OCI-LY3 (cell line): ENCODE measurements around the gene POU2F2.

ENCODE experiments used
- H2AFZ ChIP-seq: fragments of 200-600, 300-600 bp; shearing (Covaris generic); 2 replicates; pipeline ENCODE4 v1.6.0; 2014; ENCODE audit warnings: antibody characterized with exemption, low read depth, low read length
- H3K27ac ChIP-seq: fragments of 200-600, 300-600 bp; sonication (generic); 2 replicates; pipeline ENCODE4 v1.5.1; 2014; ENCODE audit warnings: mild to moderate bottlenecking, low read length, moderate library complexity, mixed read lengths
- H3K27me3 ChIP-seq: fragments of 200-600, 300-600 bp; sonication (generic); 2 replicates; pipeline ENCODE4 v1.6.1; 2014; ENCODE audit warnings: low read depth, low read length, mixed read lengths
- H3K36me3 ChIP-seq: fragments of 200-600, 300-600 bp; sonication (generic); replicated peaks from 2 replicates; pipeline ENCODE3; 2014; ENCODE audit warnings: low read depth, low read length, mixed read lengths
- H3K4me1 ChIP-seq: fragments of 300-600, 200-600 bp; sonication (generic); 2 replicates; pipeline ENCODE4 v1.6.1; 2014; ENCODE audit warnings: low read length, mixed read lengths
- H3K4me2 ChIP-seq: fragments of 200-600, 300-600 bp; sonication (generic); 2 replicates; pipeline ENCODE4 v1.6.1; 2014; ENCODE audit warnings: low read length, mixed read lengths
- H3K4me3 ChIP-seq: fragments of 300-600, 200-600 bp; sonication (generic); 2 replicates; pipeline ENCODE4 v1.5.1; 2014; ENCODE audit warnings: antibody characterized with exemption, mild to moderate bottlenecking, low read length, moderate library complexity
- H3K79me2 ChIP-seq: fragments of 300-600, 200-600 bp; shearing (Covaris generic); 2 replicates; pipeline ENCODE4 v1.6.1; 2014; ENCODE audit warnings: mild to moderate bottlenecking, low read length, mixed read lengths
- H3K9ac ChIP-seq: fragments of 300-600, 200-600 bp; shearing (Covaris generic); 2 replicates; pipeline ENCODE4 v1.6.0; 2014; ENCODE audit warnings: mild to moderate bottlenecking, low read length, moderate library complexity
- H3K9me3 ChIP-seq: fragments of 200-600, 300-600 bp; shearing (Covaris generic); 2 replicates; pipeline ENCODE4 v1.6.1; 2014; ENCODE audit warnings: low read length, mixed read lengths; ENCODE audit not compliant: insufficient read depth
- H4K20me1 ChIP-seq: fragments of 200-600, 300-600 bp; sonication (generic); 2 replicates; pipeline ENCODE4 v1.6.1; 2016; ENCODE audit warnings: low read length, mixed read lengths; ENCODE audit not compliant: insufficient read depth
- CTCF ChIP-seq: fragments of 200-600, 300-600 bp; sonication (generic); IDR thresholded peaks from 2 replicates; pipeline ENCODE4 v1.5.1; 2014; ENCODE audit warnings: antibody characterized with exemption, low read length, low read depth
- EZH2phosphoT487 ChIP-seq: fragments of 200-600 bp; shearing (Covaris generic); IDR thresholded peaks from 2 replicates; pipeline ENCODE4 v1.6.1; 2018; ENCODE audit warnings: antibody characterized with exemption, mixed run types, low read depth

The POU2F2 gene

DNA sequence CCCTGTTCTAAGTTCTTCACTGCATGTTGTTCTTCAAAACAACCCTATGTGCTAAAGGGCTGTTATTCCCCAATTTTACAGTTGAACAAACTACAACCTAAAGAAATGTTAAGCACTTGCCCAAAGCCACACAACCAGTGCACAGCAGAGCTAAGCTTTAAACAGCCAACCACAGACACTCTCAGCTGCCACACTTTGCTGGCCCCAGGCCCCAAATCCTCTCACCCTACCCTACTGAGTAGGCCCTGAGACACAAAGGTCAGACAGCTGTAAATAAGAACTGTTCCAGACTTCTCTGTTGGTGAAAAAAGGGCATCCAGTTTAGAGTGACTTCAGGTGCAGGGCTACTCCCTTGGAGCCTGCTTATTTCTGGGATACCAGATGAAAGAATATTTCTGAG is 92.2 kb downstream of the POU2F2 start:
- Histone ChIP-seq H3K4me1 (no peaks in the 10 kb centered on the region; the same call in 1 of the 2 replicates), H3K27me3 (peaks cover 16% of the 10 kb centered on the region), H3K79me2 (no peaks in the 10 kb centered on the region), H3K4me2 (no peak overlapping the region), H3K27ac (no peak overlapping the region), H4K20me1 (no peaks in the 10 kb centered on the region), H2AFZ (0 out of 2 replicates have a peak overlapping the region, but pooled peaks have one; percentile 11), H3K36me3 (no peaks in the 10 kb centered on the region), H3K9me3 (no peaks in the 10 kb centered on the region), H3K9ac (no peak overlapping the region), H3K4me3 (no peak overlapping the region)
- TF ChIP-seq CTCF (no peak), EZH2phosphoT487 (no peak)

- Histone ChIP-seq H3K36me3 (no peaks in the 10 kb centered on the region), H3K27ac (no peak overlapping the region), H3K9me3 (no peaks in the 10 kb centered on the region), H3K4me1 (peaks cover 3% of the 10 kb centered on the region; the same call in 1 of the 2 replicates), H3K27me3 (peaks cover 3% of the 10 kb centered on the region; the same call in 1 of the 2 replicates), H4K20me1 (no peaks in the 10 kb centered on the region), H3K9ac (no peak overlapping the region), H2AFZ (no peak overlapping the region), H3K4me2 (no peak overlapping the region), H3K4me3 (no peak overlapping the region), H3K79me2 (no peaks in the 10 kb centered on the region)
- TF ChIP-seq EZH2phosphoT487, result no peak
- no peak for TF ChIP-seq CTCF
Measured at GRCh38 chr19:42038666-42039065, 93.6 kb downstream of the POU2F2 start.

- H3K4me3 ChIP-seq, result no peak overlapping the region
- TF ChIP-seq CTCF (no peak), EZH2phosphoT487 (no peak)
- no peaks in the 10 kb centered on the region for H3K79me2 ChIP-seq
- no peaks in the 10 kb centered on the region for H3K36me3 ChIP-seq
- H3K4me2 ChIP-seq, result no peak overlapping the region
- H4K20me1 ChIP-seq, result no peaks in the 10 kb centered on the region
- H3K4me1 ChIP-seq, result peaks cover 3% of the 10 kb centered on the region; the same call in 1 of the 2 replicates
- no peaks in the 10 kb centered on the region for H3K9me3 ChIP-seq
- H3K27me3 ChIP-seq, result 0 out of 2 replicates have a peak, but pooled peaks cover 3% of the 10 kb centered on the region
- no peak overlapping the region for H3K9ac ChIP-seq
- no peak overlapping the region for H2AFZ ChIP-seq
- no peak overlapping the region for H3K27ac ChIP-seq
Measured at GRCh38 chr19:42037649-42038048, 94.6 kb downstream of the POU2F2 start.
